NK-92 (cell line): ENCODE results near the gene TNFAIP8.

Experiments used
- DNase-seq: peaks from one replicate; lab custom pipeline; 2025; ENCODE audit not compliant: unreplicated experiment; lab: John Stamatoyannopoulos, UW

TNFAIP8 gene

GRCh38 chr5:119355685-119356611 lies at the start of gene TNFAIP8:
Gene TNFAIP8 (plus strand): TSS chr5:119356019. CDS start chr5:119356091, 72 bp downstream.
- DNase-seq: no peak

- no peak for DNase-seq
Measured at GRCh38 chr5:119307170-119307569, 48.6 kb upstream of the TNFAIP8 start.

GRCh38 chr5:119309326-119309725 lies 46.5 kb upstream of the TNFAIP8 start:
- DNase-seq: no peak

- no peak for DNase-seq
Measured at GRCh38 chr5:119311688-119312087, 44.1 kb upstream of the TNFAIP8 start.

- no peak for DNase-seq
Measured at GRCh38 chr5:119312403-119312802, 43.4 kb upstream of the TNFAIP8 start.

- no peak for DNase-seq
Measured at GRCh38 chr5:119313197-119313596, 42.6 kb upstream of the TNFAIP8 start.

- DNase-seq: no peak
Measured at GRCh38 chr5:119313658-119314605, 41.9 kb upstream of the TNFAIP8 start.

GRCh38 chr5:119315516-119315949 lies 40.3 kb upstream of the TNFAIP8 start:
- no peak for DNase-seq

GRCh38 chr5:119316086-119316485 lies 39.7 kb upstream of the TNFAIP8 start:
- DNase-seq: no peak

GRCh38 chr5:119316906-119317305 lies 38.9 kb upstream of the TNFAIP8 start:
- DNase-seq: no peak

- no peak for DNase-seq
Measured at GRCh38 chr5:119318256-119318894, 37.4 kb upstream of the TNFAIP8 start.

- no peak for DNase-seq
Measured at GRCh38 chr5:119319401-119319800, 36.4 kb upstream of the TNFAIP8 start.

GRCh38 chr5:119319890-119320289 lies 35.9 kb upstream of the TNFAIP8 start:
- DNase-seq: no peak

GRCh38 chr5:119321569-119322311 lies 34.1 kb upstream of the TNFAIP8 start:
- no peak for DNase-seq

- DNase-seq: no peak
Measured at GRCh38 chr5:119322312-119322947, 33.4 kb upstream of the TNFAIP8 start.

- DNase-seq: no peak
Measured at GRCh38 chr5:119322948-119323537, 32.8 kb upstream of the TNFAIP8 start.

- DNase-seq: no peak
Measured at GRCh38 chr5:119323601-119324000, 32.2 kb upstream of the TNFAIP8 start.

- no peak for DNase-seq
Measured at GRCh38 chr5:119324842-119325241, 31.0 kb upstream of the TNFAIP8 start.

- no peak for DNase-seq
Measured at GRCh38 chr5:119327018-119327417, 28.8 kb upstream of the TNFAIP8 start.
